ENCODE measurements around the gene CCNL2. TPM values are rescaled to one million over a fixed set of nuclear protein-coding genes. Genes with fewer than 3 reads are reported as not detected.

CCNL2 gene
- total and polyA plus RNA-seq, 2 of the 13 experiments (the other 11 are each of a cell fraction or from before 2014, with no cell fraction given): 105 to 340 TPM

- no peak for TF ChIP-seq USF2 (IDR thresholded peaks at IDR 0.05; ENCODE audit: low read depth, low read length)
- no peak for TF ChIP-seq USF2 (CRISPR knock-in tag; IDR thresholded peaks at IDR 0.05; ENCODE audit: borderline replicate concordance)
- TF ChIP-seq MXD4 (CRISPR knock-in tag; IDR thresholded peaks at IDR 0.05): peak; percentile 67; the same call in 1 of the 2 replicates
- no peak for TF ChIP-seq ELF3 (CRISPR knock-in tag; IDR thresholded peaks at IDR 0.05)
- peak; percentile 60; the same call in 1 of the 2 replicates for TF ChIP-seq ZNF598 (CRISPR knock-in tag; IDR thresholded peaks at IDR 0.05; ENCODE audit: borderline replicate concordance)
- TF ChIP-seq ZNF138 (CRISPR knock-in tag; IDR thresholded peaks at IDR 0.05; ENCODE audit: low read depth): 0 out of 2 replicates have a peak, but pooled peaks have one; percentile 39
- TF ChIP-seq ZNF788 (CRISPR knock-in tag; IDR thresholded peaks at IDR 0.05; ENCODE audit: borderline replicate concordance): peak; percentile 79; the same call in 1 of the 2 replicates
- TF ChIP-seq KLF12 (CRISPR knock-in tag; IDR thresholded peaks at IDR 0.05; ENCODE audit: borderline replicate concordance): 0 out of 2 replicates have a peak, but pooled peaks have one; percentile 32
- TF ChIP-seq SIN3B (IDR thresholded peaks at IDR 0.05; ENCODE audit: low read length): no peak
- TF ChIP-seq ZNF761 (CRISPR knock-in tag; conservative IDR thresholded peaks at IDR 0.05): peak; percentile 81; the same call in 1 of the 2 replicates
- TF ChIP-seq, protein P1, sequence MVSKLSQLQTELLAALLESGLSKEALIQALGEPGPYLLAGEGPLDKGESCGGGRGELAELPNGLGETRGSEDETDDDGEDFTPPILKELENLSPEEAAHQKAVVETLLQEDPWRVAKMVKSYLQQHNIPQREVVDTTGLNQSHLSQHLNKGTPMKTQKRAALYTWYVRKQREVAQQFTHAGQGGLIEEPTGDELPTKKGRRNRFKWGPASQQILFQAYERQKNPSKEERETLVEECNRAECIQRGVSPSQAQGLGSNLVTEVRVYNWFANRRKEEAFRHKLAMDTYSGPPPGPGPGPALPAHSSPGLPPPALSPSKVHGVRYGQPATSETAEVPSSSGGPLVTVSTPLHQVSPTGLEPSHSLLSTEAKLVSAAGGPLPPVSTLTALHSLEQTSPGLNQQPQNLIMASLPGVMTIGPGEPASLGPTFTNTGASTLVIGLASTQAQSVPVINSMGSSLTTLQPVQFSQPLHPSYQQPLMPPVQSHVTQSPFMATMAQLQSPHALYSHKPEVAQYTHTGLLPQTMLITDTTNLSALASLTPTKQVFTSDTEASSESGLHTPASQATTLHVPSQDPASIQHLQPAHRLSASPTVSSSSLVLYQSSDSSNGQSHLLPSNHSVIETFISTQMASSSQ (IDR thresholded peaks at IDR 0.05; ENCODE audit: low read depth): no peak
- TF ChIP-seq, protein P1 (CRISPR knock-in tag; IDR thresholded peaks at IDR 0.05; ENCODE audit: borderline replicate concordance): peak; percentile 41
- TF ChIP-seq ZNF101 (CRISPR knock-in tag; IDR thresholded peaks at IDR 0.05; ENCODE audit: borderline replicate concordance, low read depth): no peak
- TF ChIP-seq TARDBP (CRISPR knock-in tag; IDR thresholded peaks at IDR 0.05): peak; percentile 31; the same call in 1 of the 2 replicates
- TF ChIP-seq ZNF232 (CRISPR knock-in tag; IDR thresholded peaks at IDR 0.05; ENCODE audit: borderline replicate concordance): no peak
- TF ChIP-seq, protein P2, sequence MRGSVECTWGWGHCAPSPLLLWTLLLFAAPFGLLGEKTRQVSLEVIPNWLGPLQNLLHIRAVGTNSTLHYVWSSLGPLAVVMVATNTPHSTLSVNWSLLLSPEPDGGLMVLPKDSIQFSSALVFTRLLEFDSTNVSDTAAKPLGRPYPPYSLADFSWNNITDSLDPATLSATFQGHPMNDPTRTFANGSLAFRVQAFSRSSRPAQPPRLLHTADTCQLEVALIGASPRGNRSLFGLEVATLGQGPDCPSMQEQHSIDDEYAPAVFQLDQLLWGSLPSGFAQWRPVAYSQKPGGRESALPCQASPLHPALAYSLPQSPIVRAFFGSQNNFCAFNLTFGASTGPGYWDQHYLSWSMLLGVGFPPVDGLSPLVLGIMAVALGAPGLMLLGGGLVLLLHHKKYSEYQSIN (CRISPR knock-in tag; IDR thresholded peaks at IDR 0.05; ENCODE audit: borderline replicate concordance): no peak
- TF ChIP-seq TFE3 (CRISPR knock-in tag; IDR thresholded peaks at IDR 0.05): no peak
- peak; percentile 37 for TF ChIP-seq ZNF713 (CRISPR knock-in tag; IDR thresholded peaks at IDR 0.05)
- TF ChIP-seq SNAPC2 (CRISPR knock-in tag; IDR thresholded peaks at IDR 0.05): no peak
- 0 out of 2 replicates have a peak, but pooled peaks have one; percentile 37 for TF ChIP-seq DMAP1 (CRISPR knock-in tag; IDR thresholded peaks at IDR 0.05)
- peak; percentile 29; the same call in 1 of the 2 replicates for TF ChIP-seq KDM5A (IDR thresholded peaks at IDR 0.05; ENCODE audit: borderline replicate concordance, low read length)
Measured at GRCh38 chr1:1435106-1435903, 36.2 kb upstream of the CCNL2 start, which contains the start of gene VWA1 (continued).
